ENCODE data around the gene SEPHS1. TPM values are rescaled to one million over a fixed set of nuclear protein-coding genes. Genes with fewer than 3 reads are reported as not detected.

The SEPHS1 gene
- total RNA-seq, 4 donors from 2014 or later: 21.9 to 50.5 (median 37.8) TPM

DNA sequence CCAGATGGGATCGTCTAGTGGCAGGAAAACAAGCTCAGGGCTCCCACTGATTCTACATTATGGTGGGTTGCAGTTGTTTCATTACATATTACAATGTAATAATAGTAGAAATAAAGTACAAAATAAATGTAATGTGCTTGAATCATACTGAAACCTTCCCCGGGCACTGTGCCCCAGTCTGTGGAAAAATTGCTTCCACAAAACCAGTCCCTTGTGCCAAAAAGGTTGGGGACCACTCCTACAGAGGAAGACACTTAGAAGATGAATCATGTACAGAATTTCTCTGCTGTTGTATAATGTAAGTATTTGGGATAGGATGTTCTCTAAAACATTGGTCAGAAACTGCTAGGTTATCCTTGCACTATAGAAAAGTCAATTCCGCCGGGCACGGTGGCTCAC is 36.9 kb downstream of the SEPHS1 start:
- TF ChIP-seq, protein P1, sequence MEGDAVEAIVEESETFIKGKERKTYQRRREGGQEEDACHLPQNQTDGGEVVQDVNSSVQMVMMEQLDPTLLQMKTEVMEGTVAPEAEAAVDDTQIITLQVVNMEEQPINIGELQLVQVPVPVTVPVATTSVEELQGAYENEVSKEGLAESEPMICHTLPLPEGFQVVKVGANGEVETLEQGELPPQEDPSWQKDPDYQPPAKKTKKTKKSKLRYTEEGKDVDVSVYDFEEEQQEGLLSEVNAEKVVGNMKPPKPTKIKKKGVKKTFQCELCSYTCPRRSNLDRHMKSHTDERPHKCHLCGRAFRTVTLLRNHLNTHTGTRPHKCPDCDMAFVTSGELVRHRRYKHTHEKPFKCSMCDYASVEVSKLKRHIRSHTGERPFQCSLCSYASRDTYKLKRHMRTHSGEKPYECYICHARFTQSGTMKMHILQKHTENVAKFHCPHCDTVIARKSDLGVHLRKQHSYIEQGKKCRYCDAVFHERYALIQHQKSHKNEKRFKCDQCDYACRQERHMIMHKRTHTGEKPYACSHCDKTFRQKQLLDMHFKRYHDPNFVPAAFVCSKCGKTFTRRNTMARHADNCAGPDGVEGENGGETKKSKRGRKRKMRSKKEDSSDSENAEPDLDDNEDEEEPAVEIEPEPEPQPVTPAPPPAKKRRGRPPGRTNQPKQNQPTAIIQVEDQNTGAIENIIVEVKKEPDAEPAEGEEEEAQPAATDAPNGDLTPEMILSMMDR (IDR thresholded peaks at IDR 0.05; ENCODE audit: low read depth): no peak

DNA sequence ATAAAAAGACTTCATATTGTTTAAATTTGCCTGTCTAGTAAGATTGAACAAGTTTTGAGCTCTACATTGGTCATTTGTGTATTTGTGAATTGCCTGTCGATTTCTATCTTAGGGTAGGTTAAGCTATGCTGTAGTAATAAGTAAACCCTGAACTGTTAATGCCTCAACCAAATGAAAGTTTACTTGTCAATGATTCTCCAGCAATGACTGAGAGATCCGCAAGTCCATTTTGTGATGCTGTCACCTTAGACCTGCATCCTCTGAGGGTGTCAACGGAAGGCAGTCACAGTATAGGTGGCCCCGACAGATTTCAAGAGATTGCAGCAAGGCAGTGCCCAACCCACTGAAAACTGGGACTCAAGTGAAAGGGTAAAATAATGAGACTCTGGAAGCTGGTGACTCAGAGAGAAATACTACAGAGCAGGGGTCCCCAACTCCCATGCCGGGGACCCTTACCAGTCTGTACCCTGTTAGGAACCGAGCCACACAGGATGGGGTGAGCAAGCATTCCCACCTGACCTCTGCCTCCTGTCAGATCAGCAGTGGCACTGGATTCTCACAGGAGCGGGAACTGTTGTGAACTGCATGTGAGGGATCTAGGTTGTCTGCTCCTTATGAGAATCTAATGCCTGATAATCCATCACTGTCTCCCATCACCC is 37.4 kb downstream of the SEPHS1 start:
- TF ChIP-seq, protein P1 (IDR thresholded peaks at IDR 0.05; ENCODE audit: low read depth): no peak

DNA sequence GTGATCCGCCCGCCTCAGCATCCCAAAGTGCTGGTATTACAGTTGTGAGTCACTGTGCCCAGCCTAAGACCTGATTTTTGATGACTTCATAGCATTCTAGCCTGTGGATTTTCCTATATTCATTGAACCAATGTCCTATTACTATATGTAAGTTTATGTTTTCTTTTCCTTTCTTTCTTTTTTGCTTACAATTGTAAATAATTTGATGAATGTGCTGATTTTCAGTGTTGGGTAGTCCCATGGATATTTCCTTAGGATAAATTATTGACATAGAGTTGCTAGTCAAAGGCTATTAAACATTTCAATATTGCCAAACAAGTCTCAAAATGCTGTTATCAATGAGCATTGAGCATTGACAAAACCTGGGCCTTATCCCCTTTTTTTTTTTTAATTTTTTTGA is 38.3 kb downstream of the SEPHS1 start:
- TF ChIP-seq, protein P1 (IDR thresholded peaks at IDR 0.05; ENCODE audit: low read depth): no peak

DNA sequence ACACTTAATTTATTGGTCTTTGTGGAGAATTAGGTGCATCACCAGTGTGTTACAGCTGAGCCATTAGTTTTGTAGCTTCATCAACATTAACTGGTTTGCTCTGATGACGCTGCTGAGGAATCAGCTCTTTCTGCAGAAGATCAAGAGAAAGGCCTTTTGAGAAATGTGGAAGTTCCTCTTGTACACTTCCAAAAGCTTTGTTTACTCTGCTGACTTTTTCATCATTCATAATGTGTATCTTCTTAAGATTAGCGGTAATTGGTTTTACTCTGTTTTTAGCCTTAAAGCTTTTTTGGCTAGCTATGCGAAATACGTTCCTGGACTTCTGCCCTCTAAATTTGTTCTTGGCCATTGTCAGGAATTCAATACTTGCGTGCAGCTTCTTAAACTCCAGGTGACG is 40.0 kb downstream of the SEPHS1 start:
- TF ChIP-seq, protein P1 (IDR thresholded peaks at IDR 0.05; ENCODE audit: low read depth): no peak

DNA sequence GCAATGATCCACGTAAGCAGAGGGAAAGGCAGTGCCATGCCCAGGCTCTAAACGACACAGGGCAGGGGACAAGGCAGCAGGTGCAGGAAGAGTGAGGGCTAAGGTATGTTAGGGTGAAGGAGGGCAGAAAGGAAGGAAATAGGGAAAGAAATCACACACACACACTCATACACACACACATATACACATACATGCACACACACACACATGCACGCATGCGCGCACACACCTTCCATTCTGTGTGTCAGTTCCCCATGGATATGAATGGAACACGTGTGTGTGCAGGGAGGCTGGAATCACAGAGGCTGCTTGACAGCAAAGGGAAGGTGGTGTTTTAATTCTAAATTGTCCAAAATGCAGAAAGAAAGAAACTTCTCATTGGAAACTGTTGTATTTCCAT is 42.0 kb downstream of the SEPHS1 start:
- TF ChIP-seq, protein P1 (IDR thresholded peaks at IDR 0.05; ENCODE audit: low read depth): no peak

DNA sequence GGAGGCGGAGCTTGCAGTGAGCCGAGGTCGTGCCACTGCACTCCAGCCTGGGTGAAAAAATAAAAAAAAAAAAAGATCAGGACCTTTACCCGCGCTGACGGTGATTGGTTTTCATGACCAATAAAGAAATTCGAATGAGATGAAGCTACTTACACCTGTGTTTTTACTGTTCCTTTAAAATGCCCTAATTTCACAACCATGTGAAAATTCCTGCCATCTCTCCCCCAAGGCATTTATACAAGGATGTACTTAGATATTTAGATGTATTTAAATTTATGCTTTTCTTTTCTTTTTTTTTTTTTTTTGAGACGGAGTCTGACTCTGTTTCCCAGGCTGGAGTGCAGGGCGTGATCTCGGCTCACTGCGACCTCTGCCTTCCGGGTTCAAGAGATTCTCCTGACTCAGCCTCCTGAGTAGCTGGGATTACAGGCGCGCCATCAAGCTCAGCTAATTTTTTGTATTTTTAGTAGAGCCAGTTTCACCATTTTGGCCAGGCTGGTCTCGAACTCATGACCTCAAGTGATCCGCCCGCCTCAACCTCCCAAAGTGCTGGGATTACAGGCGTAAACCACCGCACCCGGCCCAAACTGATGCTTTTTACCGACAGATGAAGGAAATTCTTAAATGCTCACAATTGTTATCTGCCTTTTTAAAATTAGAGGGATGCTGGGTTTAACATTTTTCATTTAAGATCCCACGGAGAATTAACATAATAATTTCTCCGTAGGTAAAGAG is 45.1 kb downstream of the SEPHS1 start:
- TF ChIP-seq, protein P1 (IDR thresholded peaks at IDR 0.05; ENCODE audit: low read depth): no peak

DNA sequence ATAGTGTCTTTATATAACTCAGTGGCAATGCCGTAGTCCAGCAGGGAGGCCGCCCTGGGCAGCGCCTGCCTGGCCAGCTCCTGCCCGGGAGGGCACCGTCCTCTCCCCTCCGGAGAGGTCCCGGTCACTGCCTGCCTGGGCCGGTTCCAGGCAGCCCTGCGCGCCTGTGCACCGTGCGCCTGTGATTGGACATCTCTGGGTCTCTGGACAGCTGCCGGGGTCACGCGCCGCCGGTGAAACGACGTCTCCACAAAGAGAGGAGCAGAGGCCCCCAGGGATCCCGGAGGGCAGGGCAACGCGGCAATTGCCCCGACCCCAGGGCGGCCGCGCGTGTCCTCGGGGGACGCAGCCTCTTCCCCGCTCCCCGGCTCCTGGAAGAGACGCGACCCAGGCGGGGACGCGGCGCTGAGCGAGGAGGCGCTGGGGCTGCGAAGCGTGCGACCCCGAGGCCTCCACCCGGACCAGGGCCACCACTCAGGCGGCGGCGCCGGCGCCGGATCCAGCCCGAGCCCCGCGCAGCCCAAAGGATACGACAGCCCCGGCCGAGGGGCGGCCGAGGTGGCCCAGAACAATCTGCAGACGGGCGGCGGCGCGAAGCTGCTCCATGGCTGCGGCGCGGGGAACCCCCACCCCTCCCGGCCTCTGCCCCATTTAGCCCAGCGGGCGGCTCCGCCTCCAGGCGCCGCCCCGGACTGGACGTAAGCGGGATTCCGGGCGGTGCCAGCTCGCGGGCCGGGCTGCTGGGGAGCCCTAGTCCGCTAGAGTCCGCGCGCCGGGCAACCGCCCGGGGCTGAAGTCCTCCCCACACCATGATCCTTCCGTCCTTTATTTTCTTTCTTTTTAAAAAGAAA is 48.4 kb downstream of the SEPHS1 start, which contains the start of gene PHYH:
PHYH (minus strand) TSS at position 628 of the 851 bp plus-strand sequence; CDS start at position 606, 22 bp downstream.
- TF ChIP-seq, protein P1 (IDR thresholded peaks at IDR 0.05; ENCODE audit: low read depth): no peak
